SIG-M5 treated with dmso at 0.1 percent for 504 hours (cell line): Measurements from ENCODE around the gene DOCK7.
A peak's percentile ranks its signal among the peaks of the same experiment; 100 is the strongest.

Experiments
- DNase-seq: peaks from one replicate; lab custom pipeline; 2025; ENCODE audit not compliant: unreplicated experiment; lab: John Stamatoyannopoulos, UW

The DOCK7 gene

GRCh38 chr1:62450301-62450700 is 237.9 kb downstream of the DOCK7 start:
- no peak for DNase-seq

DNA sequence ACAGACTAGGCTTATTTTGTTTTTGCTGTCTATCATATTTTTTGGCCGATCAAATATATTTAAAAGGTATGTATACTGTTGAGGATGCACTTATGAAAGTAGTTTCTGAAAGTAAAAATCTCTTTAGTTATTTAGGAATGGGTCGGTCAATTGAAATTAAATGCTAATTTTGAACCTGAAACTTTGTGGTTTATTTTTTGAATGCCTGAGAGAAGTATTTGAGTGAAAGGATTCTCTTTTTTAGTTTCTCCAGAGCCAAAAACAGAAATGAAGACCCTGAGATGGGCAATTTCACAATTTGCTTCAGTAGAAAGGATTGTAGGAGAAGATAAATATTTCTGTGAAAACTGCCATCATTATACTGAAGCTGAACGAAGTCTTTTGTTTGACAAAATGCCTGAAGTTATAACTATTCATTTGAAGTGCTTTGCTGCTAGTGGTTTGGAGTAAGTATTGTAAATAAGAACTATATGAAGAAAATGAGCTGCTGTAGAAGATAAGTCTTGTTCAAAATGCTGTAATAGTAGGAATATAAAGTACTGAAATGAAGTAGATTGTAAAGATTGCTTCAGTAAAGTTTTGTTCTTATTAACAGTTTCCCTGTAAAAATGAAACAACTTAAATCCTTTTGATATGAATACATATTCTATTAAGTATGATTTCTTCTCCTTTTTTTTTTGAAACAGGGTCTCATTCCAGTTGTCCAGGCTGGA is 239.8 kb downstream of the DOCK7 start:
- DNase-seq = no peak

DNA sequence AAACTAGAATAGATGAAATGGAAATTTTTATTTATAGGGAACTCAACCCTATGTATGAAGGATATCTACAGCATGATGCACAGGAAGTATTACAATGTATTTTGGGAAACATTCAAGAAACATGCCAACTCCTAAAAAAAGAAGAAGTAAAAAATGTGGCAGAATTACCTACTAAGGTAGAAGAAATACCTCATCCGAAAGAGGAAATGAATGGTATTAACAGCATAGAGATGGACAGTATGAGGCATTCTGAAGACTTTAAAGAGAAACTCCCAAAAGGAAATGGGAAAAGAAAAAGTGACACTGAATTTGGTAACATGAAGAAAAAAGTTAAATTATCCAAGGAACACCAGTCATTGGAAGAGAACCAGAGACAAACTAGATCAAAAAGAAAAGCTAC is 243.5 kb downstream of the DOCK7 start:
- no peak for DNase-seq

- DNase-seq = no peak
Measured at GRCh38 chr1:62439652-62440371, 248.4 kb downstream of the DOCK7 start.

GRCh38 chr1:62438163-62438562 is 250.0 kb downstream of the DOCK7 start:
- DNase-seq = peak; percentile 33

DNA sequence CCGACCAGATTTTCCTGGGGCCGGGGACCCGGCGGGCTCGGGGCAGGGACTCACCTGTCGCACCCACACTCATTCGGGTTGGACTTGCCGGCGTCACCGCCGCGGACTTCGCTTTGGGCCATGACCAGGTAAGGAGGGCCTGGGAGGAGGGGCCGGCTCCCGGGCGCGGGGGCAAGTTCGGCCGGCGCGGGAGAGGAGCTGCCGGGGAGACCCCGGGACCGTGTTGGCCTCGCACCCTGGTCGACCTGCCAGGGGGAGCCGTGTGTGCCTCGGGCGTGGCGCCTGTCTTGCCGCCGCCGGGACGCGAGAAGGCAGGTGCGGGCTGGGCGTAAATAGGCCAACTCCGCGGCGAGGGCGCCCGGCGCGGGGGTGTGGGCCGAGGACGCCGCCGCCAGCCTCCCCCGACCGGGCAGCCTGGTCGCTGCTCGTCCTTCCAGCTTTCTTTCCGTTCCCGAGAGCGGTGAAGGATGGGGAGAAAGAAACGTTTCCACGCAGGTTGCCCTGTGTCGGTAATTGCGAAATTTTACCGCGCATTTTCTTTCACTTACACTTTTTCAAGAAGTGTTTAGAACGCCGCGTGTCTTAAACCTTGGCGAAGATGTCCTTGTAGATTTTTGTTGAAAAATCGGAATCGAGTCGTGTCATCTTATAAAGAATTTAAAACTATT is 250.8 kb downstream of the DOCK7 start:
- DNase-seq = no peak

GRCh38 chr1:62436466-62437272 is 251.5 kb downstream of the DOCK7 start, which contains the start of gene USP1:
Gene USP1 (plus strand): TSS chr1:62437049. CDS start chr1:62439868, 2,819 bp downstream.
- DNase-seq = peak; percentile 99

GRCh38 chr1:62436039-62436465 is 252.1 kb downstream of the DOCK7 start:
- no peak for DNase-seq

- peak; percentile 63 for DNase-seq
Measured at GRCh38 chr1:62435231-62436038, 252.8 kb downstream of the DOCK7 start.

DNA sequence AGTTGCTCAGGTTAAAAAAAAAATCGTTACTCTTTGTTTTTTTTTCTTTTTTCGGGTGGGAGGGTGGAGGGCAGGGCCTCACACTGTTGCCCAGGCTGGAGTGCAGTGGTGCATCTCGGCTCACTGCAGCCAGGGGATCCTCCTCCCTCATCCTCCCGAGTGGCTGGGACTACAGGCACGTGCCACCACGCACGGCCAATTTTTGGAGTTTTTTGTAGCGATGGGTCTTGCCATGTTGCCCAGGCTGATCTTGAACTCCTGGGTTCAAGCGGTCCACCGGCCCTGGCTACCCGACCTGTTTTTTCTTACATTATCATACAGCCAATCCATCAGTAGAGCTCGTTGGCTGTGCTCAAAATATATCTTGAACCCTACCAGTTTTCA is 253.6 kb downstream of the DOCK7 start:
- DNase-seq = no peak

- no peak for DNase-seq
Measured at GRCh38 chr1:62433861-62434617, 254.1 kb downstream of the DOCK7 start.

GRCh38 chr1:62429581-62429980 is 258.6 kb downstream of the DOCK7 start:
- no peak for DNase-seq

- DNase-seq = no peak
Measured at GRCh38 chr1:62428351-62428750, 259.8 kb downstream of the DOCK7 start.

DNA sequence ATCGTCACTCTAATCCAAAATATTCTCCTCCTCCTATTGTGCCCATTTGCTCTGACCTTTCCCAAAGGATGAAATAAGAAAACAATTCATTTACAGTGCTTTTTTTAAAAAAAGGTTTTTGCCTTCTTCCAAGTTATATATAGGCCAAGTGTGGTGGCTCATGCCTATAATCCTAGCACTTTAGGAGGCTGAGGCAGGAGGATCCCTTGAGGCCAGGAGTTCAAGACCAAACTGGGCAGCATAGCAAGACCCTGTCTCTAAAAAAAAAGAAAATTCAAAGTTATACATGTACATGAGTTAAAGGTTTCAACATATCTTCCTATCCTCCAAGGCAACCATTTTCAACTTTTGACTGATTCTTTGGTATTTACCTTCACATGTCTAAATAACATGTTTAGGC is 261.4 kb downstream of the DOCK7 start:
- no peak for DNase-seq

DNA sequence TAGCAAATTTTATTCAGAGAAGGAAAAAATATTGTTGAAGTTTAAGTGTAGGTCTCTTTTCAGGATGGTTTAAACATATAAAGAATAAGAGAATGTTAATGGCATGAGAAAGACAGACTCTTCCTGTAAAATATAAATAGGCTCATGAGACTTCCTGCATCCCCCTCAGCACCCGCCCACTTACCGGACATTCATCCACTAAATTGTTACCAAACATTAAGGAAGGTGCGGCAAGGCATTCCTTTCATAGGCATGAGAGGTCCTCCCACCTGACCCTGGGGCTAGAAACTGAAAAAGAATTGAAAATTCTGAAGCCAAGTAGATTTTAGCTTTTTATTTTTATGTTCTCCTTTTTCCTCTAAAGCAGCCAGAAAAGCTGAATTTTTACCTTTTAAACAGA is 261.9 kb downstream of the DOCK7 start:
- DNase-seq = no peak

DNA sequence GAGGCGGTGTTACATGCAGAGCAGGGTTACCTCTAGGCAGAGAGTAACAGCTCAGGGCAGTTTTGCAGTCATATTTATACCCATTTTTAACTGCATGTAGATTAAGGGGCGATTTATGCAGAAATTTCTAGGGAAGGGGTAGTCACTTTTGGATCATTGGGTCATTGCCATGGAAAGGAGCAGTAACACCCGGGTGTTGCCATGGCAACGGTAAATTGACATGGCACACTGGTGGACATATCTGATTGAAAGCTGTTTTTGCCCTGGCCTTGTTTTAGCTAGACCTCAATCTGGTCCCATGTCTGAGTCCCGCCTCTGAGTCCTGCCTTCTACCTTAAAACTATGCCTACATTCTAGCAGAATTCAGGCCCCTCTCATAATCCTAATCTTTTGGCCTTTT is 263.1 kb downstream of the DOCK7 start:
- DNase-seq = no peak

- no peak for DNase-seq
Measured at GRCh38 chr1:62424411-62424810, 263.8 kb downstream of the DOCK7 start.

GRCh38 chr1:62423580-62424242 is 264.5 kb downstream of the DOCK7 start:
- DNase-seq = no peak

- no peak for DNase-seq
Measured at GRCh38 chr1:62420214-62420613, 268.0 kb downstream of the DOCK7 start.
